Brain microvascular endothelial cell (primary cell): ENCODE data around the gene RBBP8NL.

Source experiments
- DNase-seq: peaks from one replicate; pipeline ENCODE4 v3.0.0-alpha.2; 2020
- H3K27ac ChIP-seq: fragments of 250-450 bp; sonication (Bioruptor Pico); 2 replicates; pipeline ENCODE4 v1.5.1; 2020; ENCODE audit warnings: mild to moderate bottlenecking, moderate library complexity
- H3K27me3 ChIP-seq: fragments of 250-450 bp; sonication (Bioruptor Pico); replicated peaks from 2 replicates; pipeline ENCODE4 v1.5.1; 2020; ENCODE audit warnings: mild to moderate bottlenecking
- H3K36me3 ChIP-seq: fragments of 250-450 bp; sonication (Bioruptor Pico); replicated peaks from 2 replicates; pipeline ENCODE4 v1.5.1; 2020; ENCODE audit warnings: mild to moderate bottlenecking
- H3K4me3 ChIP-seq: 2 replicates; pipeline ENCODE4 v1.5.1; 2011; ENCODE audit warnings: low read depth, mild to moderate bottlenecking, control low read depth, low read length, moderate library complexity
- CTCF ChIP-seq: IDR thresholded peaks from 2 replicates; pipeline ENCODE4 v1.5.1; 2011; ENCODE audit warnings: low read depth, mild to moderate bottlenecking, moderate library complexity, low read length, control low read depth, inconsistent platforms; ENCODE audit errors: missing control alignments
- in situ Hi-C: cut with HindIII; loops from 2 replicates; pipeline ENCODE4 v1.10.0; 2017; ENCODE audit warnings: low sequenced_read_pairs, low pct_ligation_motif_present

The RBBP8NL gene

DNA sequence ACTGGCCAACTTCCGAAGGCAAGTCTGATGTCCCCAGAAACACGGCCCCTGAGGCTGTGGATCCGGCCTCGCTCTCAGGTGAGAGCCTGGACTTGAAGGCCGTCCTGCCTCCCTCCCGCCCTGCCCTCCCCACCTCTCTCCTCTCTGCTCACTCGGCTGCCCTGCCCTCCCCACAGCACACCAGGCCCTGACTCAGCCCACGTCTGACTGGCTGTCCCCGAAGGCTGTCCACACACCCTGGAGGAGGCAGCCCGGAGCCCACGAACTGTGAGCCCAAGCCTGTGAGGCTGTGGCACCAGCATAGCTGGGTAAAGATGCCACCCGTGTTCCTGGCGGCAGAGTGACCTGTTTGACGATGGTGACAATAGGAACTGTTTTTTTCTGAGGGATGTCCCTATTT lies 32.1 kb upstream of the RBBP8NL start:
- no peak overlapping the region for H3K27ac ChIP-seq
- no peaks in the 10 kb centered on the region for H3K27me3 ChIP-seq
- TF ChIP-seq CTCF: no peak
- no peaks in the 10 kb centered on the region for H3K36me3 ChIP-seq
- no peak overlapping the region for H3K4me3 ChIP-seq
- in situ Hi-C loops: no loop called here
- no peak for DNase-seq

- DNase-seq: no peak
- no peak for TF ChIP-seq CTCF
- in situ Hi-C loops: no loop called here
- Histone ChIP-seq H3K36me3 (no peaks in the 10 kb centered on the region), H3K27me3 (no peaks in the 10 kb centered on the region), H3K27ac (no peak overlapping the region), H3K4me3 (no peak overlapping the region)
Measured at GRCh38 chr20:62458275-62459251, 31.2 kb upstream of the RBBP8NL start.

GRCh38 chr20:62457831-62458230 lies 30.5 kb upstream of the RBBP8NL start:
- TF ChIP-seq CTCF: no peak
- Histone ChIP-seq H3K27ac (no peak overlapping the region), H3K27me3 (no peaks in the 10 kb centered on the region), H3K36me3 (no peaks in the 10 kb centered on the region), H3K4me3 (no peak overlapping the region)
- in situ Hi-C loops: no loop called here
- DNase-seq: no peak

DNA sequence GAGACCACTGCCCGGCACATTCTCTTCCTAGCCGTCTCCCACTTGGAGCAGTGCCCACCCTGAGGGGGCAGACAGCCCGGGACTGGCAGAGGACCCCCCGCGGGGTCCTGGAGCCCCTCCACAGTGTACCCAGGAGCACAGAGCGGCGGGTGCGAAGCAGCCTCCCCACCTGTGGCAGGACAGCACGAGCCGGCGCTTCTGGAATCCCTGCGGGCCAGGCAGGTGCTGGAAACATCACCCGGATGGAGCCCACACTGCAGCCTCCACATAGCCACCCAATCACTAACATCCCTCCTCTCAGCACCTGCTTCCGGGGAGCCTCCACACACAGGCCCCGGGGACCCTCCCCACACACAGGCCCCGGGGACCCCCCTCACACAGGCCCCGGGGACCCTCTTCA lies 29.8 kb upstream of the RBBP8NL start:
- no peak for DNase-seq
- H3K27me3 ChIP-seq: no peaks in the 10 kb centered on the region
- H3K27ac ChIP-seq: no peak overlapping the region
- no peaks in the 10 kb centered on the region for H3K36me3 ChIP-seq
- H3K4me3 ChIP-seq: no peak overlapping the region
- in situ Hi-C loops: no loop called here
- TF ChIP-seq CTCF: no peak

- in situ Hi-C loops: no loop called here
- DNase-seq: no peak
- H3K27me3 ChIP-seq: no peaks in the 10 kb centered on the region
- TF ChIP-seq CTCF: no peak
- no peaks in the 10 kb centered on the region for H3K36me3 ChIP-seq
- H3K4me3 ChIP-seq: no peak overlapping the region
- no peak overlapping the region for H3K27ac ChIP-seq
Measured at GRCh38 chr20:62455929-62456328, 28.6 kb upstream of the RBBP8NL start.
